ENCODE measurements around the gene CCIN.

DNA sequence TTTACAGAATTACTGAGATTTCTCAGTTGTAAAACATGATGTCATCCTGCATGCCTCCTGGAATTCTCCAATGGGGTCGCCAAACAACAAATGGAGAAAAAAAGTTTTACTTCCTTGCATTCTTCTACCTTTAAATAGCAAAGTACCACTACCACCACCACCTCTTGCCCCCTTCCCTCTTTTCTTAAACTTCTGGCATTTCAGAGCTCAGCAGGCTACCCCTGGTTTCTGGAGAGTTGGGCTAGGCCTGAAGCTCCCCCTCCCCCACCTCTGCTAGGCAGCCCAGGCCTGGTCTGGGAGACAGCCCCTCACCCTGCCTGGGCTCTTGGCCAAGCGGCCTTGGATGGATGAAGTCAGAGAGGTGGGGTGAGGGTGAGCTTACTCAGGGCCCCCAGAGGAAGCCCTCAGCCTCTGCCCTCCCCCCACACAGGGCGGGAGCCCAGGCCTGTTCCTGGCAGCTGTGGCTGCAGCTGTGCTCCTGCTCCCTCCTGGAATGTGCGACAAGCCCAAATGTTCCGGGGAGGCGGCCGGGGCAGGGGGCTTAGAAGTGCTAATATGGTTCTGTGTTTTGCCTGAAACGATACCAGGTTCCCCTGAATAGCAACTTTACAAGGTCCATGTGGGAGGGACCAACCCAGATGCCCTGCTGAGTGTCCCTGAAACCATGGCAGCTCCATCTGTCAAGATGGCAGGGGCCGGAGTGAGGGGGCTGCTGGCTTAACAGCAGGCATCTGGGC, 6.0 kb upstream of the CCIN start:
- TF ChIP-seq, protein P1, sequence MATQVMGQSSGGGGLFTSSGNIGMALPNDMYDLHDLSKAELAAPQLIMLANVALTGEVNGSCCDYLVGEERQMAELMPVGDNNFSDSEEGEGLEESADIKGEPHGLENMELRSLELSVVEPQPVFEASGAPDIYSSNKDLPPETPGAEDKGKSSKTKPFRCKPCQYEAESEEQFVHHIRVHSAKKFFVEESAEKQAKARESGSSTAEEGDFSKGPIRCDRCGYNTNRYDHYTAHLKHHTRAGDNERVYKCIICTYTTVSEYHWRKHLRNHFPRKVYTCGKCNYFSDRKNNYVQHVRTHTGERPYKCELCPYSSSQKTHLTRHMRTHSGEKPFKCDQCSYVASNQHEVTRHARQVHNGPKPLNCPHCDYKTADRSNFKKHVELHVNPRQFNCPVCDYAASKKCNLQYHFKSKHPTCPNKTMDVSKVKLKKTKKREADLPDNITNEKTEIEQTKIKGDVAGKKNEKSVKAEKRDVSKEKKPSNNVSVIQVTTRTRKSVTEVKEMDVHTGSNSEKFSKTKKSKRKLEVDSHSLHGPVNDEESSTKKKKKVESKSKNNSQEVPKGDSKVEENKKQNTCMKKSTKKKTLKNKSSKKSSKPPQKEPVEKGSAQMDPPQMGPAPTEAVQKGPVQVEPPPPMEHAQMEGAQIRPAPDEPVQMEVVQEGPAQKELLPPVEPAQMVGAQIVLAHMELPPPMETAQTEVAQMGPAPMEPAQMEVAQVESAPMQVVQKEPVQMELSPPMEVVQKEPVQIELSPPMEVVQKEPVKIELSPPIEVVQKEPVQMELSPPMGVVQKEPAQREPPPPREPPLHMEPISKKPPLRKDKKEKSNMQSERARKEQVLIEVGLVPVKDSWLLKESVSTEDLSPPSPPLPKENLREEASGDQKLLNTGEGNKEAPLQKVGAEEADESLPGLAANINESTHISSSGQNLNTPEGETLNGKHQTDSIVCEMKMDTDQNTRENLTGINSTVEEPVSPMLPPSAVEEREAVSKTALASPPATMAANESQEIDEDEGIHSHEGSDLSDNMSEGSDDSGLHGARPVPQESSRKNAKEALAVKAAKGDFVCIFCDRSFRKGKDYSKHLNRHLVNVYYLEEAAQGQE (IDR thresholded peaks at IDR 0.05) = no peak
- no peak for TF ChIP-seq POLR2A (IDR thresholded peaks at IDR 0.05; ENCODE audit: low read length)
- TF ChIP-seq MYC (IDR thresholded peaks at IDR 0.05; ENCODE audit: borderline replicate concordance, low read length) = no peak
- TF ChIP-seq JUNB (IDR thresholded peaks at IDR 0.05) = no peak; the same call in 1 of the 2 replicates
- no peak for TF ChIP-seq RARB (CRISPR knock-in tag; IDR thresholded peaks at IDR 0.05)
- TF ChIP-seq, protein P2, sequence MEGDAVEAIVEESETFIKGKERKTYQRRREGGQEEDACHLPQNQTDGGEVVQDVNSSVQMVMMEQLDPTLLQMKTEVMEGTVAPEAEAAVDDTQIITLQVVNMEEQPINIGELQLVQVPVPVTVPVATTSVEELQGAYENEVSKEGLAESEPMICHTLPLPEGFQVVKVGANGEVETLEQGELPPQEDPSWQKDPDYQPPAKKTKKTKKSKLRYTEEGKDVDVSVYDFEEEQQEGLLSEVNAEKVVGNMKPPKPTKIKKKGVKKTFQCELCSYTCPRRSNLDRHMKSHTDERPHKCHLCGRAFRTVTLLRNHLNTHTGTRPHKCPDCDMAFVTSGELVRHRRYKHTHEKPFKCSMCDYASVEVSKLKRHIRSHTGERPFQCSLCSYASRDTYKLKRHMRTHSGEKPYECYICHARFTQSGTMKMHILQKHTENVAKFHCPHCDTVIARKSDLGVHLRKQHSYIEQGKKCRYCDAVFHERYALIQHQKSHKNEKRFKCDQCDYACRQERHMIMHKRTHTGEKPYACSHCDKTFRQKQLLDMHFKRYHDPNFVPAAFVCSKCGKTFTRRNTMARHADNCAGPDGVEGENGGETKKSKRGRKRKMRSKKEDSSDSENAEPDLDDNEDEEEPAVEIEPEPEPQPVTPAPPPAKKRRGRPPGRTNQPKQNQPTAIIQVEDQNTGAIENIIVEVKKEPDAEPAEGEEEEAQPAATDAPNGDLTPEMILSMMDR (IDR thresholded peaks at IDR 0.05) = no peak
- no peak for TF ChIP-seq BHLHE40 (IDR thresholded peaks at IDR 0.05; ENCODE audit: low read depth, low read length)
- TF ChIP-seq, protein P3, sequence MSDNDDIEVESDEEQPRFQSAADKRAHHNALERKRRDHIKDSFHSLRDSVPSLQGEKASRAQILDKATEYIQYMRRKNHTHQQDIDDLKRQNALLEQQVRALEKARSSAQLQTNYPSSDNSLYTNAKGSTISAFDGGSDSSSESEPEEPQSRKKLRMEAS (IDR thresholded peaks at IDR 0.05) = no peak
- TF ChIP-seq KDM1A (IDR thresholded peaks at IDR 0.05; ENCODE audit: low read depth) = no peak
